A549 treated with Mapracorat at 1 μM for 4 hours (cell line): ENCODE measurements around the gene MAP3K9. TPM values are rescaled to one million over a fixed set of nuclear protein-coding genes. Genes with fewer than 3 reads are reported as not detected.

Experiments used
- total RNA-seq: library from RNA; stranded (reverse); fragments of 200-300 nt; extraction: Qiagen RNA extraction; gene quantifications from 5 replicates; pipeline ENCODE4 v1.2.3, GENCODE V29; 2022

Gene MAP3K9
- 4.4 to 6.5 TPM (median 5.4 TPM) in 5 replicates for total RNA-seq

DNA sequence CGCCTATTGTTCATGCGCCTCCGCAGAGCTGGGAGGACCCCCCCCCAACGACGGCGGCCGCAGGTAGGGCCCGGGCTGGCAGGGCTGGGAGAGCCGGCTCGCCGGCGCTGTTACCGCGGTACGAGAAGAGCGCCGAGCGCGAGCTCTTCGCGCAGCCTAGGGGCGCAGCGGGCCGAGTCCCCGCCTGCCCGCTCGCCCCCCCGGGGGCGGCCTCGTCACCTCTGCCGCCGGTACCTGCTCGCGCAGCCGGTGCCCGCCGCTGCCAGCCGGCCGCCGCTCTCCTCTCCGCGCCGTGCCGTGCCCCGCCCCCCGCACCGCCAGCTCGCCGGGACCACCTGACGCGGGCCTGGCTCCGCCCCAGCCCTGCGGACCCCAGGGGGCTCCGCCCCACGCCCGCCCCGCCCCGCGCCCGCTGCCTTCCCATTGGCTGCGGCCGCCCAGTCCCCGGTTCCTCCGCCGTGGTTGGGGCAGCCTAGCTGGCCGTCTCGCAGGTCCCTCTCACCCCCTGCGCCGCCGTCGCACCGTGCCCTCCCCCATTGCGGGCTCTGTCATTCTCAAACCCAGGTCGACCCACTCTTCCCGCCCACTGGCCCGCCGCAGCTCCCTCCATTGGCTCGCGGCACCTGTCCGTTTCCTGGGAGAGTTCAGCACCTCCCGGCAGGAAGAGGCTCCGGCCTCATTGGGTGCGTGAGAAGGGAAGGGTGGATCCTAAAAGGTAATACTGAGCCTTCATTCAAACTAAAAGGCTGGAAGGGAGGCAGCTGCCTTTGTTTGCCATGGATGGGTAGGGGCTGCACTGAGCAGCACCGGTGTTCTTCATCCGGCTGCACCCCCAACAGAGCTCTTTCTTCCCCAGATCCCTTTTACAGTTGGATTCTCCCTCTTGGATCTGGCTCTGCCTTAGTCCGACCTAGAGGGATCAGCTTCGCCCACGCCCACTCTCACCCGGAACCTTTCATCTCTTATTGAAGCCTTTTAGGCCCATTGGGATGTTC is at the start of gene MAP3K9:
MAP3K9 (minus strand) TSS at position 289 of the 995 bp plus-strand sequence. CDS start 342 bp downstream, outside the sequence.

Other genes starting within 250 kb of the MAP3K9 start
- 39.4 to 50.8 TPM (median 44.6 TPM) in 5 replicates for gene MED6, start 208.9 kb downstream of the MAP3K9 start, total RNA-seq
- gene TTC9, start 167.6 kb downstream of the MAP3K9 start, total RNA-seq: 2.5 to 3.0 TPM (median 2.8 TPM) in 5 replicates
- 15.2 to 19.2 TPM (median 16.2 TPM) in 5 replicates for gene PCNX1, start 97.9 kb upstream of the MAP3K9 start, total RNA-seq